ENCODE data around the gene GAPDH.
"Not testable (repeated sequence)": the region's sequence is repeated elsewhere in the genome, so short reads cannot be mapped to it uniquely, and the experiment has no call there.

GAPDH gene

GRCh38 chr12:6584293-6584692, 50.0 kb downstream of the GAPDH start:
- H3K4me3 ChIP-seq (replicated peaks; ENCODE audit: low read depth, low read length), result no peak overlapping the region
- no peak for DNase-seq (ENCODE audit: extremely low read depth, low read depth)
- TF ChIP-seq, protein P1, sequence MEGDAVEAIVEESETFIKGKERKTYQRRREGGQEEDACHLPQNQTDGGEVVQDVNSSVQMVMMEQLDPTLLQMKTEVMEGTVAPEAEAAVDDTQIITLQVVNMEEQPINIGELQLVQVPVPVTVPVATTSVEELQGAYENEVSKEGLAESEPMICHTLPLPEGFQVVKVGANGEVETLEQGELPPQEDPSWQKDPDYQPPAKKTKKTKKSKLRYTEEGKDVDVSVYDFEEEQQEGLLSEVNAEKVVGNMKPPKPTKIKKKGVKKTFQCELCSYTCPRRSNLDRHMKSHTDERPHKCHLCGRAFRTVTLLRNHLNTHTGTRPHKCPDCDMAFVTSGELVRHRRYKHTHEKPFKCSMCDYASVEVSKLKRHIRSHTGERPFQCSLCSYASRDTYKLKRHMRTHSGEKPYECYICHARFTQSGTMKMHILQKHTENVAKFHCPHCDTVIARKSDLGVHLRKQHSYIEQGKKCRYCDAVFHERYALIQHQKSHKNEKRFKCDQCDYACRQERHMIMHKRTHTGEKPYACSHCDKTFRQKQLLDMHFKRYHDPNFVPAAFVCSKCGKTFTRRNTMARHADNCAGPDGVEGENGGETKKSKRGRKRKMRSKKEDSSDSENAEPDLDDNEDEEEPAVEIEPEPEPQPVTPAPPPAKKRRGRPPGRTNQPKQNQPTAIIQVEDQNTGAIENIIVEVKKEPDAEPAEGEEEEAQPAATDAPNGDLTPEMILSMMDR (IDR thresholded peaks at IDR 0.05; ENCODE audit: low read depth, low read length, missing control alignments), result no peak

- DNase-seq (ENCODE audit: extremely low read depth, low read depth); H3K4me3 ChIP-seq (replicated peaks; ENCODE audit: low read depth, low read length): not testable (repeated sequence)
These were observed 52.3 kb downstream of the GAPDH start for GRCh38 chr12:6586569-6586968.
